GM21381 (cell line): ENCODE results near the gene NOXA1.
"Not testable (repeated sequence)": the region's sequence is repeated elsewhere in the genome, so short reads cannot be mapped to it uniquely, and the experiment has no call there.

Source experiments
- ATAC-seq: cut with Tn5 transposase; IDR thresholded peaks from one replicate; pipeline ENCODE4 v1.9.1; 2021; ENCODE audit warnings: mild to moderate bottlenecking, moderate library complexity; ENCODE audit not compliant: unreplicated experiment

NOXA1 gene

GRCh38 chr9:137437691-137438590 is 14.7 kb downstream of the NOXA1 start:
- no peak for ATAC-seq

GRCh38 chr9:137438591-137439157 is 15.5 kb downstream of the NOXA1 start:
- no peak for ATAC-seq

- no peak for ATAC-seq
Observed at GRCh38 chr9:137439158-137439714, 16.0 kb downstream of the NOXA1 start.

- no peak for ATAC-seq
Observed at GRCh38 chr9:137441289-137441934, 18.2 kb downstream of the NOXA1 start, which contains the start of gene ENTPD8. Gene ENTPD8, minus strand, starts transcription at chr9:137441357. Its CDS starts 3,072 bp downstream, at chr9:137438285.

GRCh38 chr9:137441935-137442321 is 18.7 kb downstream of the NOXA1 start:
- ATAC-seq, result no peak

- ATAC-seq, result no peak
Observed at GRCh38 chr9:137444106-137444790, 21.1 kb downstream of the NOXA1 start.

GRCh38 chr9:137445275-137445807 is 22.1 kb downstream of the NOXA1 start:
- no peak for ATAC-seq

GRCh38 chr9:137445930-137446431 is 22.8 kb downstream of the NOXA1 start:
- no peak for ATAC-seq

- ATAC-seq, result no peak
Observed at GRCh38 chr9:137446851-137447471, 23.8 kb downstream of the NOXA1 start.

GRCh38 chr9:137447722-137448601 is 24.8 kb downstream of the NOXA1 start:
- no peak for ATAC-seq

GRCh38 chr9:137448602-137448962 is 25.4 kb downstream of the NOXA1 start:
- ATAC-seq, result no peak

GRCh38 chr9:137449081-137449844 is 26.1 kb downstream of the NOXA1 start:
- ATAC-seq, result no peak

GRCh38 chr9:137449931-137450538 is 26.8 kb downstream of the NOXA1 start:
- no peak for ATAC-seq

- not testable (repeated sequence) for ATAC-seq
Observed at GRCh38 chr9:137450539-137451222, 27.5 kb downstream of the NOXA1 start.

- ATAC-seq, result not testable (repeated sequence)
Observed at GRCh38 chr9:137451264-137452005, 28.2 kb downstream of the NOXA1 start.

GRCh38 chr9:137452006-137452760 is 29.0 kb downstream of the NOXA1 start:
- ATAC-seq, result no peak
